ENCODE results near the gene ZBTB7A. TPM values are rescaled to one million over a fixed set of nuclear protein-coding genes. Genes with fewer than 3 reads are reported as not detected.

ZBTB7A gene
- total and polyA plus RNA-seq, 8 donors: 7.1 to 49.5 (median 11.4) TPM

DNA sequence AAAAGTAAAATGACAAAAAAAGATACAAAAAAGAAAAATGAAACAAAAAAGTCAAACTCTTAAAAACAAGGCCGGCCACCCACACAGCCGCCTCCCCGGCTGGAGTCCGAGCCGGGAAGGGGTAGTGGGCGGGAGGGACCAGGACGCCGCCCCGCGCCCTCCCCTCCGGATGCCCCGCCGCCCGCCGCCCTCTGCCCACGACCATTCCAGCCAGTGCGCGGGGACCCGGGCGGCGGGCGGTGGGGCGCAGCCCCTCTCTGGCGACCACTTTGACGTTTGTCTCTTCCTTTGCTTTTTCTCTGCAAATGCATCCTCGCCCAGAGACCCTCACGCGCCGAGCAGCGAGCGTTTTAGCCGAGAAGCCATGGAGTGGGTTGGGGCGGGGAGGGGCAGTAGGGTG lies 28.6 kb downstream of the ZBTB7A start:
- DNase-seq (peak in 1 of 4 donors; percentile 71), ATAC-seq (no peak)
- H3K36me3 ChIP-seq: peaks cover 0 to 68% of the 10 kb centered on the region in 2 donors
- no peaks in the 10 kb centered on the region for H3K27me3 ChIP-seq
- H3K4me1 ChIP-seq: peaks cover 0 to 16% of the 10 kb centered on the region in 2 donors
- no peak overlapping the region for H3K27ac ChIP-seq
- intact Hi-C loops (cut with DNase I): no loop called here
- TF ChIP-seq, protein P1, sequence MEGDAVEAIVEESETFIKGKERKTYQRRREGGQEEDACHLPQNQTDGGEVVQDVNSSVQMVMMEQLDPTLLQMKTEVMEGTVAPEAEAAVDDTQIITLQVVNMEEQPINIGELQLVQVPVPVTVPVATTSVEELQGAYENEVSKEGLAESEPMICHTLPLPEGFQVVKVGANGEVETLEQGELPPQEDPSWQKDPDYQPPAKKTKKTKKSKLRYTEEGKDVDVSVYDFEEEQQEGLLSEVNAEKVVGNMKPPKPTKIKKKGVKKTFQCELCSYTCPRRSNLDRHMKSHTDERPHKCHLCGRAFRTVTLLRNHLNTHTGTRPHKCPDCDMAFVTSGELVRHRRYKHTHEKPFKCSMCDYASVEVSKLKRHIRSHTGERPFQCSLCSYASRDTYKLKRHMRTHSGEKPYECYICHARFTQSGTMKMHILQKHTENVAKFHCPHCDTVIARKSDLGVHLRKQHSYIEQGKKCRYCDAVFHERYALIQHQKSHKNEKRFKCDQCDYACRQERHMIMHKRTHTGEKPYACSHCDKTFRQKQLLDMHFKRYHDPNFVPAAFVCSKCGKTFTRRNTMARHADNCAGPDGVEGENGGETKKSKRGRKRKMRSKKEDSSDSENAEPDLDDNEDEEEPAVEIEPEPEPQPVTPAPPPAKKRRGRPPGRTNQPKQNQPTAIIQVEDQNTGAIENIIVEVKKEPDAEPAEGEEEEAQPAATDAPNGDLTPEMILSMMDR (IDR thresholded peaks at IDR 0.05): no peak
- no peak overlapping the region for H3K4me3 ChIP-seq
- no peaks in the 10 kb centered on the region for H3K9me3 ChIP-seq

DNA sequence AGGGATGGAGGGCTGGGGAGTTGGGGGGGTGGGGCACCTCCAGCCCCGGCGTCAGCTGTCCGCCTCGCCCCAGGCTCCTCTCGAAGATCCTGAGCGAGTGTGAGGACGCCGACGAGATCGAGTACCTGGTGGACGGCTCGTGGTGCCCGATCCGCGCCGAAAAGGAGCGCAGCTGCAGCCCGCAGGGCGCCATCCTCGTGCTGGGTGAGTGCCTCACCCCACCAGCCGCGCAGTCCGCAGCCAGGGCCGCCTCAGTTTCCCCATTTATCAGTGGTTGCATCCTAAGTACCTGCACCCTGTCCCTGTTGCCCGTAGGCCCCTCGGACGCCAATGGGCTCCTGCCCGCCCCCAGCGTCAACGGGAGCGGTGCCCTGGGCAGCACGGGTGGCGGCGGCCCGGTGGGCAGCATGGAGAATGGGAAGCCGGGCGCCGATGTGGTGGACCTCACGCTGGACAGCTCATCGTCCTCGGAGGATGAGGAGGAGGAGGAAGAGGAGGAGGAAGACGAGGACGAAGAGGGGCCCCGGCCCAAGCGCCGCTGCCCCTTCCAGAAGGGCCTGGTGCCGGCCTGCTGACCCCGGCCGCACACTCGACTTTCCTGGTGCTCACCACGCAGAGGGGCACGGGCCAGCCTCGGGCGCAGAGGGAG lies 29.3 kb downstream of the ZBTB7A start:
- ATAC-seq: no peak

DNA sequence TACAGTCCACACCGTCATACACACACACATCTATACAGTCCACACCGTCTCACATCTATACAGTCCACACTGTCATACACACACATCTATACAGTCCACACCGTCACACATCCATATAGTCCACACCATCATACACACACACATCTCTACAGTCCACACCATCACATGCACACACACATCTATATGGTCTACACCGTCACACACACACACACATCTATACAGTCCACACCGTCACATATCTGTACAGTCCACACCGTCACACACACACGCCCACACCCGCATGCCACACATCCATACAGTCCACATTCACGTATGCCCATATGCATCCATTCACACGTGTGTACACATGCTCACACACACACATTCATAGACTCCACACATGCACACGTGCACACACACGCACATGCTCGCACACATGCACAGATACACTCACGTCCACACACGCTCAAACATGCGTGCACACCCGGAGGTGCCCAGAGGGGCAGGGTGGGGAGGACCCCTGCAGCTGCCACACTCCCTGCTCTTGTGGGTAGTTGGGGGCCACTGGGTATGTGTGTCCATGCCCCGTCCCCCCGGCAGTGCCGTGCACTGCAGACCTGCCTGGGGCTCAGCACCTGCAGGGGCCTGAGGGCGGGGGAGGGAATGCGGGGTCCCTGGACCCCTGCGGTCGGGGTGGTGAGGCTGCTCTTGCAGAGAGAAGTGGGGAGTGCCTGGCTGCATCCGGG lies 30.0 kb downstream of the ZBTB7A start:
- H3K4me1 ChIP-seq: peaks cover 0 to 4% of the 10 kb centered on the region in 2 donors
- no peaks in the 10 kb centered on the region for H3K9me3 ChIP-seq
- H3K36me3 ChIP-seq: peaks cover 0 to 71% of the 10 kb centered on the region in 2 donors
- H3K27me3 ChIP-seq: no peaks in the 10 kb centered on the region
- DNase-seq (no peak), ATAC-seq (no peak)
- H3K4me3 ChIP-seq: no peak overlapping the region
- intact Hi-C loops (cut with DNase I): no loop called here
- H3K27ac ChIP-seq: no peak overlapping the region
- TF ChIP-seq, protein P1 (IDR thresholded peaks at IDR 0.05): no peak

More for the DNA sequence above, 29.3 kb downstream of the ZBTB7A start:
- no peak overlapping the region for H3K4me3 ChIP-seq
- no peaks in the 10 kb centered on the region for H3K9me3 ChIP-seq
- no peaks in the 10 kb centered on the region for H3K27me3 ChIP-seq
- intact Hi-C loops (cut with DNase I): no loop called here
- DNase-seq: peak in 1 of 4 donors; percentile 72
- H3K27ac ChIP-seq: no peak overlapping the region
- TF ChIP-seq, protein P1 (IDR thresholded peaks at IDR 0.05): no peak
- H3K4me1 ChIP-seq: peaks cover 0 to 10% of the 10 kb centered on the region in 2 donors
- peaks cover 0 to 71% of the 10 kb centered on the region in 2 donors for H3K36me3 ChIP-seq

DNA sequence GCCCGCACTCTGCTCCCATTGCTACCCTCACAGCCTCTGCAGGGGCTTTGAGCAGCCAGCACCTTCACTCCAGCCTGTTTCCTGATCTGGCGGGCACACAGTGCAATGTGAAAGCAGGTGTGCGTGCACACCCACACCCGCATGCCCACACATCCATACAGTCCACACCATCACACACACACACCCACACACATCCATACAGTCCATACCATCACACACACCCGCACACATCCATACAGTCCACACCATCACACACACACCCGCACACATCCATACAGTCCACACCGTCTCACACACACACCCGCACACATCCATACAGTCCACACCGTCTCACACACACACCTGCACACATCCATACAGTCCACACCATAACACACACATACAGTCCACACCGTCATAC lies 31.1 kb downstream of the ZBTB7A start:
- peaks cover 0 to 76% of the 10 kb centered on the region in 2 donors for H3K36me3 ChIP-seq
- peaks cover 0 to 4% of the 10 kb centered on the region in 2 donors for H3K4me1 ChIP-seq
- no peaks in the 10 kb centered on the region for H3K9me3 ChIP-seq
- intact Hi-C loops (cut with DNase I): no loop called here
- H3K4me3 ChIP-seq: no peak overlapping the region
- H3K27ac ChIP-seq: no peak overlapping the region
- no peaks in the 10 kb centered on the region for H3K27me3 ChIP-seq
- TF ChIP-seq, protein P1 (IDR thresholded peaks at IDR 0.05): no peak
- ATAC-seq (no peak), DNase-seq (no peak)

DNA sequence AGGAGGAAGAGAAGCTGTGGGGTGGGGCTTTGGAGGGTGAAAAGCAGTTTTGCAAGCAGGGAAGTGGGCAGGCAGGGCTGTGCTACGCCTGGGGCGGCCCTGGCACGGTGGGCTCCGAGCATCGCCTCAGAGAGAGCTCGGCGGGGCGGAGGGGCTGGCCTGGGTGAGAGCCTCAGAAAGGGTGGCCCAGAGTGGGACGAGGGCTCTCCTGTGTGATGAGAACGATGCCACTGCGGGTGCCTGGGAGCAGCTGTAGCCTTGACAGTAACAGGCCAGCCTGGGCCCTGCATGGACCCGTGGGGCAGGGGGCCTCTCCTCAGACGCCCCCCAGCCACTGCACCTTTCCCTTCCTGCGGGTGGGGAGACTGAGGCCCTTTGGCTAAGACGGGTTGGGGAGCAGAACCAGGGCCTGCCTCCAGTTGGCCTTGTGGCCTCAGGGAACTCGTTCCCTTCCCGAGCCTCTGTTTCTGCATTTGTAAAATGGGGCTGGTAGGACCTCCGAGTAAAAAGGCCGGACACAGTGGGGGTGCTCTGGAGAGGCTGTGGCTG lies 31.6 kb downstream of the ZBTB7A start:
- peak in 1 of 4 donors; percentile 65 for DNase-seq
- Histone ChIP-seq H3K27me3 (no peaks in the 10 kb centered on the region), H3K4me3 (no peak overlapping the region), H3K4me1 (peaks cover 0 to 4% of the 10 kb centered on the region in 2 donors), H3K9me3 (no peaks in the 10 kb centered on the region), H3K36me3 (peaks cover 0 to 77% of the 10 kb centered on the region in 2 donors), H3K27ac (no peak overlapping the region)
- no peak for ATAC-seq
- TF ChIP-seq, protein P1 (IDR thresholded peaks at IDR 0.05): no peak
- intact Hi-C loops (cut with DNase I): no loop called here
